Right lobe of liver (tissue), 4 donors: ENCODE results near the gene APOO.

ENCODE experiments used
- CTCF ChIP-seq, 4 donors: fragments of 200-600 bp in 3 of 4; fragments of 450-650 bp in 1 of 4; IDR thresholded peaks; one replicate each; pipeline versions ENCODE4 v1.5.1 to v1.8.0; 2016 to 2022; ENCODE audit warnings: antibody characterized with exemption in 4 of 4, mild to moderate bottlenecking in 2 of 4
- POLR2A ChIP-seq: fragments of 450-650 bp; IDR thresholded peaks from one replicate; pipeline ENCODE4 v1.6.1; 2017; ENCODE audit warnings: antibody characterized with exemption, mild to moderate bottlenecking
- donor health status: DM: no; HTN: no; CAD: no.
- donor health status: DM: no; HTN: no; CAD: no.
- donor health status: DM: no; HTN: yes; CAD: no.

- TF ChIP-seq CTCF (IDR thresholded peaks at IDR 0.05), result no peak
- TF ChIP-seq POLR2A, result no peak
These were observed 114.7 kb downstream of the APOO start for GRCh38 chrX:23792861-23793553.
